Left forelimb (tissue), 1 donor: Measurements from ENCODE around the gene SCGB1C1.
"Not testable (repeated sequence)": the region's sequence is repeated elsewhere in the genome, so short reads cannot be mapped to it uniquely, and the experiment has no call there.

Experiments used
- DNase-seq: peaks from one replicate; pipeline ENCODE4 v3.0.0-alpha.2; 2018; ENCODE audit warnings: low spot score

Gene SCGB1C1

DNA sequence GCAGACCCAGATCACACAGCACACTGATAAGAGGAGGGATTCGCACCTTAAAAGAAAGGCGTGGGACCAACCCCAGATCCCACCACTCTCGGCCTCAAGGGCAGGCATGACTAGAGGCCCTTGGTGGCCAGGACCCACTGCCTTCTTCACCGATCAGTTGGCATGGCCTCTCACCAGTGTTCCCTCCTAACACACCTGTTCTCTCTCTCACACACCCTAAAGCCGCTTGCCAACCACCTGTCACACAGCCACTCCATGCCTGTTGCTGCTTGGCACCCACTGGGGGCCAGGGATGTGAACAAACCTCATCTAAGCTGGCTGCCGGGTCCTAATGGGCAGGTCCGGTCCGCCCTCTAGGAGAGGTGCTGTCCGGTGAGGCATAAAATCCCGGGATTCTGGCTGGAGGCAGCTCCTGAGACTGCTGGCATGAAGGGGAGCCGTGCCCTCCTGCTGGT, at the start of gene SCGB1C1:
TSS of gene SCGB1C1 (plus strand) at position 405 of the 455 bp plus-strand sequence. CDS start at position 427, 22 bp downstream.
- DNase-seq = not testable (repeated sequence)

DNA sequence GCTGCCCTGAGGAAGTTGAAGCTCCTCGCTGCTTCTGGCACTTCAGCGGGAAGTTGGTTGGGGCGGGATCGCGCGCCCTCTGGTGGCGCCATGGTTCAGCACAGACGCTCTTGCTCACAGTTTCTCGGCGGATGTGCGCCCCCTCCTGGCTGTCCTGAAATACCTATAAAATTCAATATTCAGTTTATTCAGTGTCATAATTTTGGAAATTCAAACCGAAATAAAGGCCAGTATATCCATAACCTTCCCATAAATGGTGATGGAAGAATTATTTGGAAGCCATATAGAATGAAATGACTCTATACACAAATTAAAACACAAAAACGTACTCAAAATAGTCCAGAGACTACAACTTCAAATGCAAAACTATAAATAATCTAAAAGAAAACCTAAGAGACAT, 12.6 kb upstream of the SCGB1C1 start:
- not testable (repeated sequence) for DNase-seq

DNA sequence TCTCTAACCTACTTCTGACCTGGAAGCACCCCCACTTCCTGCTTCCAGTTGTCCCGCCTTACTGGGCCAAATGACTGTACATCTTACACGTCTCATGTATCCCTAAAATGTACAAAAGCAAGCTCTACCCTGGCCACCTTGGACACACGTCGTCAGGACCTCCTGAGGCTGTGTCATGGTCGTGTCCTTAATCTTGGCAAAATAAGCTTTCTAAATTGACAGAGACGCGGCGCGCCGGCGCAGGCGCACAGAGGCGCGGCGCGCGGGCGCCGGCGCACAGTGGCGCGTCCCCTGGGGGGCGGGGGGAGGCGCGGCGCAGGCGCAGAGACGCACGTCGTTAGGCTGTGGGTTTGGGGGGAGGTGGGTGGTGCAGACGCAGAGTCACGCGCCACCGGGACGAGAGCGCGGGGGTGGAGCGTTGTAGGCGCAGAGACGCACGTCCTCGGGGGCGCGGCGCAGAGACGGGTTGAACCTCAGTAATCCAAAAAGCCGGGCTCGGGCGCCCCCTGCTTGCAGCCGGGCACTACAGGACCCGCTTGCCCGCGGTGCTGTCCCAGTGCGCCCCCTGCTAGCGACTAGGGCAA, 3.6 kb upstream of the SCGB1C1 start:
- peak; percentile 47 for DNase-seq

- not testable (repeated sequence) for DNase-seq
Observed at GRCh38 chr11:189843-190311, 3.0 kb upstream of the SCGB1C1 start.

GRCh38 chr11:190546-190945, 2.3 kb upstream of the SCGB1C1 start:
- not testable (repeated sequence) for DNase-seq

DNA sequence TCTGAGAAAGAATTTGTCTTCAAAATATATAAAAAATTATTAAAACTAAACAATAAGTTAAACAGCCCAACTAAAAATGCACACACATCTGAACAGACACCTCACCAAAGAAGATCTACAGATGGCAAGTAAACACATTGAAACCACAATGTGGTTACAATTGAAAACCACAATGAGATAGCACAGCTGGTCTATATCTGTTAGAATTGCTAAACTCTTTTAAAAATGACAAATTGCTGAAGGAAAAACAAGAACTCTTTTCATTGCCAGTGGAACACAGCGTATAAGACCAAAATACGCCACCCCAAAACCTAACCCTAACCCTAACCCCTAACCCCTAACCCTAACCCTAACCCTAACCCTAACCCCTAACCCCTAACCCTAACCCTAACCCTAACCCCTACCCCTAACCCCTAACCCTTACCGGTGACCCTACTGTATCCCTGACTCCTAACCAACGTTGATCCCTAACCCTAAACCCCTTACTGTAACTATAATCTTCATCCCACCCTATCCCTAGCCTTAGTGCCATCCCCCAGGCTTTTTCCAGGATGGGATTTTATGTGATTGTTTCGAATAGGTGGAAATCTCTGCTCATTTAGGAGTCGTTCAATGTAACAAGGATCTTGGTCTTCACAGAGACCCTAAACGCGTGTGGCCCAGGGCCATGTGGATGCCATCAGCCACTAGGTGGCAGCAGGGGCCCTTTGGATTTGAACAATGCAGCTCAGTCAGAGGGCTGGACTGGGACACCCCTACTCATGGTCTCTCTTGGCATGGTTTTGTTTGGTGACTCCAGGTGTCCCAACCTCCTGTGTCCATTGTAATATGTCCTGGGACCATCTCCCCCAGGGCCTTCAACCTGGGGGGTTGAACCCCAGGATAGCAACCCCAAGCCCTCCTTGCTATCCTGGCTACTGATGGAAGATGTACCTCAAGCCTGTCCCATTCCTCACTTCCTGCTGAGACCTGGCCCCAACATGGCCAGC, 1.1 kb upstream of the SCGB1C1 start:
- DNase-seq = not testable (repeated sequence)

DNA sequence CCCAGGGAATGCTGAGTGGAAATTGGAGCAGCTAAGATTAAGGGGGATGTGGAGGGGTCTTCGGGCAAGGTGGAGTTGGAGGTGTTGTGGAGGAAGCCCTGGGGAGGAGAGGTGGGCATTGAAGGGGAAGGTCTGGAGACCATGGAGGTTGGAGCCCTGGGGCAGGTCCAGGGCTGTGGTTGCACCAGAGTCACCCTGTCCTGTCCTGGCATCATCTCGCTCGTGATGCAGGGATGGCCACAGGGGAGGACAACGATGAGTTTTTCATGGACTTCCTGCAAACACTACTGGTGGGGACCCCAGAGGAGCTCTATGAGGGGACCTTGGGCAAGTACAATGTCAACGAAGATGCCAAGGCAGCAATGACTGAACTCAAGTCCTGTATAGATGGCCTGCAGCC, 603 bp downstream of the SCGB1C1 start:
- DNase-seq = not testable (repeated sequence)

- DNase-seq = no peak
Observed at GRCh38 chr11:196786-197731, 4.2 kb downstream of the SCGB1C1 start.

DNA sequence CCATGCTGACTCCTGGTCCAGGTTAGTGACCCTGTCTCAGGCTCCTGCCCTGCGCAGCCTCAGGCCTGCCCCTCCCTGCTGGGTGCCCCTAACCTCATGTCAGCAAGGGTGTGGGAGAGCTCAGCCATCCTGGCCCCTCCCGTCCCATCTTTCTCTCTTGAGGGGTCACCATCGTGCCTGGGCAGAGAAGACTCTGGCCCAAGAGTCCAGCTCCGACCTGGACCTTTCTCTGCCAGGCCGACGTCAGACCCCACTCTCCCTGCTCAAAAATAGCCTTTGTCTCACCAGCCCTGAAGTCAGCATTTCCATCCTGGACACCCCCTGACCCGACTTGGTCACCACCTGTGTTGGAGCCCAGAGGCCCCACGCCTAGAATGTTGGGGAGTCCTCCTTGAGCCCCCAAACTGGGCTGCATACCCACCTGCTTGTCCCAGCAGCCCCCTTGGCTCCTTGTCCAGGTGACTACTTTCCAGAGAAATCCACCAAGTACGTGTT, 4.9 kb downstream of the SCGB1C1 start:
- DNase-seq = no peak

GRCh38 chr11:198236-198806, 5.4 kb downstream of the SCGB1C1 start:
- DNase-seq = no peak

- DNase-seq = no peak
Observed at GRCh38 chr11:199004-199581, 6.2 kb downstream of the SCGB1C1 start.

GRCh38 chr11:199782-200181, 6.9 kb downstream of the SCGB1C1 start:
- no peak for DNase-seq

GRCh38 chr11:200224-201003, 7.5 kb downstream of the SCGB1C1 start:
- no peak for DNase-seq

DNA sequence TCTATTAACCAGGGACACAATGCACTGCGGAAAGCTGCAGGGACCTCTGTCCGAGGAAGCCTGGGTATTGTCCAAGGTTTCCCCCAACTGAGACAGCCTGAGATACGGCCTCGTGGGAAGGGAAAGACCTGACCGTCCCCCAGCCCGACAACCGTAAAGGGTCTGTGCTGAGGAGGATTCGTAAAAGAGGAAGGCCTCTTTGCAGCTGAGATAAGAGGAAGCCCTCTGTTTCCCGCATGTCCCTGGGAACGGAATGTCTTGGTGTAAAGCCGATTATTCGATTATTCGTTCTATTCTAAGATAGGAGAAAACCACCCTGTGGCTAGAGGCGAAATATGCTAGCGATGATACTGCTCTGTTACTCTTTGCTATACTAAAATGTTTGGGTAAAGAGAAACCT, 9.1 kb downstream of the SCGB1C1 start:
- DNase-seq = no peak

GRCh38 chr11:202490-202889, 9.6 kb downstream of the SCGB1C1 start:
- DNase-seq = peak; percentile 6

- DNase-seq = no peak
Observed at GRCh38 chr11:203056-203944, 10.4 kb downstream of the SCGB1C1 start.

DNA sequence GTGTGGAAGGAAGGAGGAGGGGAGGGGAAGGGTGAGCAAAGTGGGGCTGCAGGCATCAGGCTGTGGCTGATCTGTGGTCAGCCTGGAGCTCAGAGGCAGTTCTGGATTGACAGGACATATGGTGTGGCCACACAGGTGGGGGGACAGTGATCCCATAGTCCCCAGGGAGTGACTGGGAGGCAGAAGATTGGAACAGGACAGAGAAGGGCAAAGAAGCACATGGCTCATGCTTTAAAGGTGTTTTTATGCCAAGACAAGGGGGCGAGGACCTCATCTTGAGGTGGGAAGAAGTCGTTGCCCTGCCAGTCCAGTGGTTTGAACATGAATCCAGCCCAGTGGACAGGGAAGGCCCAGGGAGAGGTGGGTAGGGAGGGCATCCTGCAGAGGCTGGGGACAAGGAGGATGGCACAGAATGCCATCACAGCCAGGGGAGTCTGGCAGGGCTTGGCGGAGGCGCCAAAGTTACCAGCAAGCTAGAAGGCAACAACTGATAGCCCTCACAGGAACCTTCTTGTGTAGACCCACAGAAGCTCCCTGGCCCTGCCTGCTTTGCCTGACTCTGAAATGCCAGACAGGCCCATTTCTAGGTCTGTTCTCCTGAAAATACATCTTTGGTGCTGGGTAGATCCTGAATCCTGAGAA, 11.2 kb downstream of the SCGB1C1 start:
- no peak for DNase-seq

DNA sequence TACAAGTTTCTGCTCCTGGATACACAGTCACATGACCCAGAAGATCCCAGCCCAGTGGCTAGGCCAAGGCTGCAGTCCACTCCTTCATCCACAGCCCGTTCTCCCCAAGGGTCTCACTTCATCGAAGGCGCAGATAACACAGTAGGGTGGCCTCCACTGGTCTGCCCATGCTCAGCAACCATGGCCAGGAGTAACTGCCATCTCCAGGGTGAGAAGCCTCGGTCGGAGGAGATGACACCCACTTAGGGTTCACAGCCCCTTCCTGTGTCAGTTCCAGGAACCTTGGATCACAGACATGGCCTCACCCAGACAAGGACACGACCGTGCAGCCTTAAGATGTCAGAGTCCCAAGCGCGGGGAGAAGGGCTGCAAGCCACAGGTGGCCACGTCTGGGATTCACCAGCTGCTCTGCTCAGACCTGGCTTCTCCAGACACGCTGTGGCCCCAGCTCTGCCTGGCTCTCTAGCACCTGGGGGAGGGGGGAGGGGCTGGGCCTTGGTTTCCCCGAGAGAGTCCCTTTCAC, 11.8 kb downstream of the SCGB1C1 start:
- peak; percentile 15 for DNase-seq
